HepG2 (cell line): ENCODE measurements around the gene TRIM27. TPM values are rescaled to one million over a fixed set of nuclear protein-coding genes. Genes with fewer than 3 reads are reported as not detected.
A peak's percentile ranks its signal among the peaks of the same experiment; 100 is the strongest.

Experiments used
- AKNA ChIP-seq: sonication (generic); formaldehyde crosslinking; IDR thresholded peaks from 2 replicates; pipeline ENCODE4 v1.4.0; 2020; ENCODE audit warnings: missing genetic modification reagents, borderline replicate concordance
- CAMTA2 ChIP-seq: sonication (generic); formaldehyde crosslinking; IDR thresholded peaks from 2 replicates; pipeline ENCODE4 v1.4.0; 2020; ENCODE audit warnings: mild to moderate bottlenecking, missing genetic modification reagents, borderline replicate concordance
- ELF4 ChIP-seq: sonication (generic); formaldehyde crosslinking; IDR thresholded peaks from 2 replicates; pipeline ENCODE4 v1.5.0; 2020; ENCODE audit warnings: missing genetic modification reagents, mild to moderate bottlenecking, moderate library complexity, borderline replicate concordance
- FOXM1 ChIP-seq: sonication (generic); formaldehyde crosslinking; IDR thresholded peaks from 2 replicates; pipeline ENCODE4 v1.5.0; 2020; ENCODE audit warnings: missing genetic modification reagents
- MBNL3 ChIP-seq: fragments of 250-450 bp; sonication (Bioruptor Pico); conservative IDR thresholded peaks from 2 replicates; pipeline ENCODE4 v1.8.0; 2022; ENCODE audit warnings: mild to moderate bottlenecking, inconsistent platforms
- PRMT3 ChIP-seq: sonication (generic); formaldehyde crosslinking; IDR thresholded peaks from 2 replicates; pipeline ENCODE4 v1.8.1; 2022; ENCODE audit warnings: low read depth, mild to moderate bottlenecking, moderate library complexity, missing genetic modification reagents, borderline replicate concordance
- RFX3 ChIP-seq: IDR thresholded peaks from 2 replicates; pipeline ENCODE4 v1.6.1; 2016; ENCODE audit warnings: missing biosample characterization, missing genetic modification reagents
- RORA ChIP-seq: sonication (generic); formaldehyde crosslinking; IDR thresholded peaks from 2 replicates; pipeline ENCODE4 v1.5.0; 2020; ENCODE audit warnings: mild to moderate bottlenecking, missing genetic modification reagents, moderate library complexity
- SMARCE1 ChIP-seq: fragments of 450-650 bp; IDR thresholded peaks from 2 replicates; pipeline ENCODE4 v1.6.1; 2017; ENCODE audit warnings: borderline replicate concordance
- SNAPC2 ChIP-seq: sonication (generic); formaldehyde crosslinking; IDR thresholded peaks from 2 replicates; pipeline ENCODE4 v1.8.1; 2022; ENCODE audit warnings: mild to moderate bottlenecking, missing genetic modification reagents
- ZBTB21 ChIP-seq: sonication (generic); formaldehyde crosslinking; IDR thresholded peaks from 2 replicates; pipeline ENCODE4 v1.4.0; 2020; ENCODE audit warnings: missing genetic modification reagents
- ZNF777 ChIP-seq: sonication (generic); formaldehyde crosslinking; IDR thresholded peaks from 2 replicates; pipeline ENCODE4 v1.4.0; 2020; ENCODE audit warnings: missing genetic modification reagents
- polyA plus RNA-seq, 8 experiments: library from polyadenylated mRNA; depleted of rRNA in 3 of 8; stranded (reverse) in 7 of 8; unstranded in 1 of 8; fragments of >200 nt; fragmentation: Illumina TruSeq in 4 of 8; extraction: Trizol in 4 of 8; gene quantifications; 2 replicates each; pipeline versions ENCODE4 v1.2.1 to v1.2.3, GENCODE V29; 2011 to 2016; ENCODE audit warnings: low read depth in 4 of 8, missing spikeins in 1 of 8, mixed read lengths in 1 of 8; ENCODE audit not compliant: insufficient read depth in 1 of 8
- total RNA-seq, 5 experiments: library from RNA; depleted of rRNA; stranded (reverse); fragments of >200 nt; fragmentation: Illumina TruSeq; extraction: Trizol; gene quantifications; 2 replicates each; pipeline ENCODE4 v1.2.3, GENCODE V29; 2016; ENCODE audit warnings: low read depth in 1 of 5
- TF ChIP-seq, protein P1 (sequence below): sonication (generic); formaldehyde crosslinking; IDR thresholded peaks from 2 replicates; pipeline ENCODE4 v1.9.0; 2021; ENCODE audit warnings: missing genetic modification reagents, borderline replicate concordance
- TF ChIP-seq, protein P2 (sequence below): conservative IDR thresholded peaks from 2 replicates; pipeline ENCODE4 v1.6.1; 2018; ENCODE audit warnings: missing genetic modification reagents
- TF ChIP-seq, protein P3 (sequence below): IDR thresholded peaks from 2 replicates; pipeline ENCODE4 v1.6.1; 2012; ENCODE audit warnings: inconsistent platforms
- TF ChIP-seq, protein P4 (sequence below): fragments of 450-650 bp; IDR thresholded peaks from 2 replicates; pipeline ENCODE4 v1.6.1; 2017; ENCODE audit warnings: mild to moderate bottlenecking

TRIM27 gene
- total and polyA plus RNA-seq, 2 of the 13 experiments (the other 11 are each of a cell fraction or from before 2014, with no cell fraction given) = 88.6 to 112 TPM

- TF ChIP-seq, protein P1, sequence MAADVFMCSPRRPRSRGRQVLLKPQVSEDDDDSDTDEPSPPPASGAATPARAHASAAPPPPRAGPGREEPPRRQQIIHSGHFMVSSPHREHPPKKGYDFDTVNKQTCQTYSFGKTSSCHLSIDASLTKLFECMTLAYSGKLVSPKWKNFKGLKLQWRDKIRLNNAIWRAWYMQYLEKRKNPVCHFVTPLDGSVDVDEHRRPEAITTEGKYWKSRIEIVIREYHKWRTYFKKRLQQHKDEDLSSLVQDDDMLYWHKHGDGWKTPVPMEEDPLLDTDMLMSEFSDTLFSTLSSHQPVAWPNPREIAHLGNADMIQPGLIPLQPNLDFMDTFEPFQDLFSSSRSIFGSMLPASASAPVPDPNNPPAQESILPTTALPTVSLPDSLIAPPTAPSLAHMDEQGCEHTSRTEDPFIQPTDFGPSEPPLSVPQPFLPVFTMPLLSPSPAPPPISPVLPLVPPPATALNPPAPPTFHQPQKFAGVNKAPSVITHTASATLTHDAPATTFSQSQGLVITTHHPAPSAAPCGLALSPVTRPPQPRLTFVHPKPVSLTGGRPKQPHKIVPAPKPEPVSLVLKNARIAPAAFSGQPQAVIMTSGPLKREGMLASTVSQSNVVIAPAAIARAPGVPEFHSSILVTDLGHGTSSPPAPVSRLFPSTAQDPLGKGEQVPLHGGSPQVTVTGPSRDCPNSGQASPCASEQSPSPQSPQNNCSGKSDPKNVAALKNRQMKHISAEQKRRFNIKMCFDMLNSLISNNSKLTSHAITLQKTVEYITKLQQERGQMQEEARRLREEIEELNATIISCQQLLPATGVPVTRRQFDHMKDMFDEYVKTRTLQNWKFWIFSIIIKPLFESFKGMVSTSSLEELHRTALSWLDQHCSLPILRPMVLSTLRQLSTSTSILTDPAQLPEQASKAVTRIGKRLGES (CRISPR knock-in tag) = peak; percentile 17; the same call in 1 of the 2 replicates
- TF ChIP-seq ZBTB21 (CRISPR knock-in tag) (0 out of 2 replicates have a peak, but pooled peaks have one; percentile 14), SNAPC2 (CRISPR knock-in tag) (peak; percentile 89; the same call in 1 of the 2 replicates), RFX3 (CRISPR knock-in tag) (no peak), ZNF777 (CRISPR knock-in tag) (peak; percentile 96), ELF4 (no peak; the same call in 1 of the 2 replicates), AKNA (peak; percentile 13; the same call in 1 of the 2 replicates), PRMT3 (CRISPR knock-in tag) (no peak; the same call in 1 of the 2 replicates), SMARCE1 (no peak), FOXM1 (CRISPR knock-in tag) (peak; percentile 17; the same call in 1 of the 2 replicates), MBNL3 (CRISPR knock-in tag) (no peak), RORA (CRISPR knock-in tag) (no peak), CAMTA2 (CRISPR knock-in tag) (peak; percentile 49)
- TF ChIP-seq, protein P2, sequence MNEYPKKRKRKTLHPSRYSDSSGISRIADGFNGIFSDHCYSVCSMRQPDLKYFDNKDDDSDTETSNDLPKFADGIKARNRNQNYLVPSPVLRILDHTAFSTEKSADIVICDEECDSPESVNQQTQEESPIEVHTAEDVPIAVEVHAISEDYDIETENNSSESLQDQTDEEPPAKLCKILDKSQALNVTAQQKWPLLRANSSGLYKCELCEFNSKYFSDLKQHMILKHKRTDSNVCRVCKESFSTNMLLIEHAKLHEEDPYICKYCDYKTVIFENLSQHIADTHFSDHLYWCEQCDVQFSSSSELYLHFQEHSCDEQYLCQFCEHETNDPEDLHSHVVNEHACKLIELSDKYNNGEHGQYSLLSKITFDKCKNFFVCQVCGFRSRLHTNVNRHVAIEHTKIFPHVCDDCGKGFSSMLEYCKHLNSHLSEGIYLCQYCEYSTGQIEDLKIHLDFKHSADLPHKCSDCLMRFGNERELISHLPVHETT (CRISPR knock-in tag) = peak; percentile 87
- TF ChIP-seq, protein P3, sequence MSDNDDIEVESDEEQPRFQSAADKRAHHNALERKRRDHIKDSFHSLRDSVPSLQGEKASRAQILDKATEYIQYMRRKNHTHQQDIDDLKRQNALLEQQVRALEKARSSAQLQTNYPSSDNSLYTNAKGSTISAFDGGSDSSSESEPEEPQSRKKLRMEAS = peak; percentile 97
- TF ChIP-seq, protein P4, sequence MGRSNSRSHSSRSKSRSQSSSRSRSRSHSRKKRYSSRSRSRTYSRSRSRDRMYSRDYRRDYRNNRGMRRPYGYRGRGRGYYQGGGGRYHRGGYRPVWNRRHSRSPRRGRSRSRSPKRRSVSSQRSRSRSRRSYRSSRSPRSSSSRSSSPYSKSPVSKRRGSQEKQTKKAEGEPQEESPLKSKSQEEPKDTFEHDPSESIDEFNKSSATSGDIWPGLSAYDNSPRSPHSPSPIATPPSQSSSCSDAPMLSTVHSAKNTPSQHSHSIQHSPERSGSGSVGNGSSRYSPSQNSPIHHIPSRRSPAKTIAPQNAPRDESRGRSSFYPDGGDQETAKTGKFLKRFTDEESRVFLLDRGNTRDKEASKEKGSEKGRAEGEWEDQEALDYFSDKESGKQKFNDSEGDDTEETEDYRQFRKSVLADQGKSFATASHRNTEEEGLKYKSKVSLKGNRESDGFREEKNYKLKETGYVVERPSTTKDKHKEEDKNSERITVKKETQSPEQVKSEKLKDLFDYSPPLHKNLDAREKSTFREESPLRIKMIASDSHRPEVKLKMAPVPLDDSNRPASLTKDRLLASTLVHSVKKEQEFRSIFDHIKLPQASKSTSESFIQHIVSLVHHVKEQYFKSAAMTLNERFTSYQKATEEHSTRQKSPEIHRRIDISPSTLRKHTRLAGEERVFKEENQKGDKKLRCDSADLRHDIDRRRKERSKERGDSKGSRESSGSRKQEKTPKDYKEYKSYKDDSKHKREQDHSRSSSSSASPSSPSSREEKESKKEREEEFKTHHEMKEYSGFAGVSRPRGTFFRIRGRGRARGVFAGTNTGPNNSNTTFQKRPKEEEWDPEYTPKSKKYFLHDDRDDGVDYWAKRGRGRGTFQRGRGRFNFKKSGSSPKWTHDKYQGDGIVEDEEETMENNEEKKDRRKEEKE = no peak
Observed at GRCh38 chr6:28923318-28924102, at the start of gene TRIM27 (continued).
